HG03432 (cell line): Measurements from ENCODE around the gene SMIM29.
"Not testable (repeated sequence)": the region's sequence is repeated elsewhere in the genome, so short reads cannot be mapped to it uniquely, and the experiment has no call there.

ENCODE experiments used
- ATAC-seq: cut with Tn5 transposase; IDR thresholded peaks from one replicate; pipeline ENCODE4 v1.9.1; 2021; ENCODE audit warnings: mild to moderate bottlenecking, moderate library complexity; ENCODE audit not compliant: unreplicated experiment

The SMIM29 gene

GRCh38 chr6:34269658-34270341, 21.0 kb upstream of the SMIM29 start:
- ATAC-seq = not testable (repeated sequence)

DNA sequence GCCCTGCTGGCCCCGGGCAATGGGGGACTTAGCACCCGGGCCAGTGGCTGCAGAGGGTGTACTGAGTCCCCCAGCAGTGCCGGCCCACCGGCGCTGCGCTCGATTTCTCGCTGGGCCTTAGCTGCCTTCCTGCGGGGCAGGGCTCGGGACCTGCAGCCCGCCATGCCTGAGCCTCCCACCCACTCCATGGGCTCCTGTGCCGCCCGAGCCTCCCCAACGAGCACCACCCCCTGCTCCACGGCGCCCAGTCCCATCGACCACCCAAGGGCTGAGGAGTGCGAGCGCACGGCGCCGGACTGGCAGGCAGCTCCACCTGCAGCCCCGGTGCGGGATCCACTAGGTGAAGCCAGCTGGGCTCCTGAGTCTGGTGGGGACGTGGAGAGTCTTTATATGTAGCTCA, 20.3 kb upstream of the SMIM29 start:
- ATAC-seq = not testable (repeated sequence)

- ATAC-seq = no peak
These were observed 18.9 kb upstream of the SMIM29 start for GRCh38 chr6:34267746-34268145.

DNA sequence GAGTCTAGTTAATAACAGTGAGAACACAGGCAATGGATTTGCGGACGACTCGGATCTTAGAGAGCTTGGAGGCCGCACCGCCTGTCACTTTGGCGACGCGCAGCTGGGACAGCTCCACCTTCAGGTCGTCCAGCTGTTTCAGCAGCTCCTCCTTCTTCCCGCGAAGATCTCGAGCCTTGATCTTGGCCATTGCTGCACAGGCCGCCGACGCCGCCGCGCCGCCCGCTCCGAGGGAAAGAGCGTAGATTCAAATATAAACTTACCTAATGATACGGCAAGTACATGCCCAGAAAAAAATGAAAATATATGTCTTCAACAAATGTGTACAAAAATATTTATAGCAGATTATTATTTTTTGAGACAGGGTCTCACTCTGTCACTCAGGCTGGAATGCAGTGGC, 14.7 kb upstream of the SMIM29 start:
- ATAC-seq = not testable (repeated sequence)

- ATAC-seq = no peak
These were observed 11.9 kb upstream of the SMIM29 start for GRCh38 chr6:34260576-34261267.

DNA sequence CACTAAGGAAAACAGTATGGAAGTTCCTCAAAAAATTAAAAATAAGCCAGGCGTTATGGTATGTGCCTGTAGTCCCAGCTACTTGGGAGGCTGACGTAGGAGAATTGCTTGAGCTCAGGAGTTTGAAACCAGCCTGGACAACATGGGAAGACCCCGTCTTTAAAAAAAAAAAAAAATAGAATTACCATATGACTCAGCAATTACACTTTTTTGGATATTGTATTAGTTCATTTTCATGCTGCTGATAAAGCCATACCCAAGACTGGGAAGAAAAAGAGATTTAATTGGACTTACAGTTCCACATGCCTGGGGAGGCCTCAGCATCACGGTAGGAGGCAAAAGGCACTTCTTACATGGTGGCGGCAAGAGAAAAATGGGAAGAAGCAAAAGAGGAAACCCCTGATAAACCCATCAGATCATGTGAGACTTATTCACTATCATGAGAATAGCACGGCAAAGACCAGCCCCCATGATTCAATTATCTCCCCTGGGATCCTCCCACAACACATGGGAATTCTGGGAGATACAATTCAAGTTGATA, 10.8 kb upstream of the SMIM29 start:
- ATAC-seq = no peak

GRCh38 chr6:34252395-34252794, 3.6 kb upstream of the SMIM29 start:
- ATAC-seq = not testable (repeated sequence)

- peak; percentile 28 for ATAC-seq
These were observed 859 bp upstream of the SMIM29 start for GRCh38 chr6:34249469-34250261.

- peak; percentile 27 for ATAC-seq
These were observed 544 bp downstream of the SMIM29 start for GRCh38 chr6:34248198-34248726.

DNA sequence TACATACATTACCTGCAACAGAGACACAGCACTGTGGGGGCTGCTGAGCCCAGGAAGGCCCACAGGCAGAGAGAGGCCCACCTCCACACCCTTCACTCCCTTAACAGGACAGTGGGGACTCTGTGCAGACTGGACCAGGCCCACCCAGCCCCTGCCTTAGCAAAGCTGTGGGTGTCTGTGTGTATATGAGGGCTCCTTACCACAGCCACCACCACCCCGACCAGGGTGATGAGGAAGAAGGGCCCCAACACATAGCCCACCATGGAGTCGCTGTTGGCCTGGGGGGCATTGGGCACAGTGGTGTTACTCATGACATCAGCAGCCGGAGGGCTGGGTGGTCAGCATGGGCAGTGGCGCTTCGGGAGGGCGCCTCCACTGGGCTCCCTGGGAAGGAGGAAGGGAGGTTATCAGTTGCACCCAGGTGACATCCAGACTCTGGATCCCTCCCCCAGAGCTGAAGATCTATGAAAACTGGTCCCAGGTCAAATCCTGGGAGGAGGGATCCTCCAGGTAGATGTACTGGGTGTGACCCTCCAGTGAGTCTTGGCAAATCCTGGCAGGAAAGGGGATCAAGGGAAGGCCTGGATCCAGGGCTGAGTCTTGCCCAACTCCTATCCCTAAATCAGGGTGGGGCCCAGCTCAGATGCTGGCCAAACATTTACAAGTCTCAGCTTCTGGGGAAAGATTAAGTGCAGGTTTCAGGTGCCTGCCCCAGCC, 1.2 kb downstream of the SMIM29 start:
- ATAC-seq = no peak

- ATAC-seq = no peak
These were observed 2.0 kb downstream of the SMIM29 start for GRCh38 chr6:34246563-34247391.

DNA sequence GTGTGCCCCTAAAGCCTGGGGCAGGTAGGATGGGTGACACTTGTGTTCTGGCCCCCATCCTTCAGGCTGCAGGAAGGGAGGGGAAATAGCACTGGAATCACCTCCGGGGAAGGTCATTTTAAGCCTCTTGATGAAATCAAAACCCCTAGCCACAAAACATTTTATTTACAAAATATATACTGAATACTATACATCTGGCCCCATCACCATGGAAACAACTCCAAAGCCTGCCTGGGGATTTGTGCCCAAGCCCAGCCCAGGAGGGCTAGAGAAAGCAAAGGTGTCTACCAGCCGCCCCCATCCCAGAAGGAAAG, 2.6 kb downstream of the SMIM29 start:
- ATAC-seq = no peak

- not testable (repeated sequence) for ATAC-seq
These were observed 3.1 kb downstream of the SMIM29 start for GRCh38 chr6:34245761-34246140.

DNA sequence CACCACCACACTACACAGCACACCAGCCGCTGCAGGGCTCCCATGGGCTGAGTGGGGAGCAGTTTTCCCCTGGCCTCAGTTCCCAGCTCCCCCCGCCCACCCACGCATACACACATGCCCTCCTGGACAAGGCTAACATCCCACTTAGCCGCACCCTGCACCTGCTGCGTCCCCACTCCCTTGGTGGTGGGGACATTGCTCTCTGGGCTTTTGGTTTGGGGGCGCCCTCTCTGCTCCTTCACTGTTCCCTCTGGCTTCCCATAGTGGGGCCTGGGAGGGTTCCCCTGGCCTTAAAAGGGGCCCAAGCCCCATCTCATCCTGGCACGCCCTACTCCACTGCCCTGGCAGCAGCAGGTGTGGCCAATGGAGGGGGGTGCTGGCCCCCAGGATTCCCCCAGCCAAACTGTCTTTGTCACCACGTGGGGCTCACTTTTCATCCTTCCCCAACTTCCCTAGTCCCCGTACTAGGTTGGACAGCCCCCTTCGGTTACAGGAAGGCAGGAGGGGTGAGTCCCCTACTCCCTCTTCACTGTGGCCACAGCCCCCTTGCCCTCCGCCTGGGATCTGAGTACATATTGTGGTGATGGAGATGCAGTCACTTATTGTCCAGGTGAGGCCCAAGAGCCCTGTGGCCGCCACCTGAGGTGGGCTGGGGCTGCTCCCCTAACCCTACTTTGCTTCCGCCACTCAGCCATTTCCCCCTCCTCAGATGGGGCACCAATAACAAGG, 3.6 kb downstream of the SMIM29 start:
- ATAC-seq = not testable (repeated sequence)

DNA sequence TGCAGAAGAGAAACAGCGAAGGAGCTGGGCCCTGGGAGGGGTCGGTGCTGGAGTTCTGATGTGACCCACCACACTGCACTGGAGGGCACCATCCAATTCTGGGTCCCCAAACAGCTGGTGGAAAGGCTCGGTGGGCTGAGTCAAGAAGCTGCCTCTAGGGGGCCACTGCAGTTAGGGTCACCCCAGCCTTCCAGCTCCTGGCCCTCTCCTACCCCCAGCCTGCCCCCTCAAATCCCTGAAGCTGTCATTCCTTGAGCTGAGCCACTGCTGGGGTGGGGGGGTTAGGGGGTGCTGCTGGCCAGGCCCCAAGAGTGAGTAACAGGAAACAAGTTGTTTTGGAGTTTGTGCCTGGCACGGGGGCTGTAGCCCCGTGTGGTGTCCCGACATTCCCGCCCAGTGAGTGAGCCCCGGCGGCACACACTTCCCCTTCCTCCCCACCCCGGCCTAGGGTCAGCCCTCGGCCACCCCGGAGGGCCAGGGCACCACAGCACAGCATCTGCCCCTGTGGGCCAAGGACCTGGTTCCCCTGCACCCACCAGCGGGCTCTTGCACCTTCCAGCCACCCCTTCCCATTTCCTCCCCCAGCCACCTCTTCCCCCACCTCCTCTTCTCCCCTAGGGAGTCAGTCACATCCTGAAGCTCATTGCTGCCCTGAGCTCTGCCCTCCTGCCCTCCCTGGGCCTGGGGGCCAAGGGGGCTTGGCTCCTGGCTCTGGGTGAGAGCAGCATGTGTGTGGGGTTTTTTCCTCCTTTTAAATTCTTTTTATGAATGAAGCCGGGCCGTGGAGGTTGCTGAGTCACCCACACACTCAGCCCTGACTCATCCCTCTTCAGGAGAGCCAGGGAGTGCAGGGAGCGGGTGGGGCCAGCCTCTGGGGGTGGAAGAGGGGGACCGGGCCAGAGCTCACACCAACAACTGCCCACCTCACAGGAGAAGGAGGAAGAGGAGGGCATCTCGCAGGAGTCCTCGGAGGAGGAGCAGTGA, 4.6 kb downstream of the SMIM29 start:
- ATAC-seq = no peak

GRCh38 chr6:34243131-34243771, 5.6 kb downstream of the SMIM29 start:
- ATAC-seq = no peak

DNA sequence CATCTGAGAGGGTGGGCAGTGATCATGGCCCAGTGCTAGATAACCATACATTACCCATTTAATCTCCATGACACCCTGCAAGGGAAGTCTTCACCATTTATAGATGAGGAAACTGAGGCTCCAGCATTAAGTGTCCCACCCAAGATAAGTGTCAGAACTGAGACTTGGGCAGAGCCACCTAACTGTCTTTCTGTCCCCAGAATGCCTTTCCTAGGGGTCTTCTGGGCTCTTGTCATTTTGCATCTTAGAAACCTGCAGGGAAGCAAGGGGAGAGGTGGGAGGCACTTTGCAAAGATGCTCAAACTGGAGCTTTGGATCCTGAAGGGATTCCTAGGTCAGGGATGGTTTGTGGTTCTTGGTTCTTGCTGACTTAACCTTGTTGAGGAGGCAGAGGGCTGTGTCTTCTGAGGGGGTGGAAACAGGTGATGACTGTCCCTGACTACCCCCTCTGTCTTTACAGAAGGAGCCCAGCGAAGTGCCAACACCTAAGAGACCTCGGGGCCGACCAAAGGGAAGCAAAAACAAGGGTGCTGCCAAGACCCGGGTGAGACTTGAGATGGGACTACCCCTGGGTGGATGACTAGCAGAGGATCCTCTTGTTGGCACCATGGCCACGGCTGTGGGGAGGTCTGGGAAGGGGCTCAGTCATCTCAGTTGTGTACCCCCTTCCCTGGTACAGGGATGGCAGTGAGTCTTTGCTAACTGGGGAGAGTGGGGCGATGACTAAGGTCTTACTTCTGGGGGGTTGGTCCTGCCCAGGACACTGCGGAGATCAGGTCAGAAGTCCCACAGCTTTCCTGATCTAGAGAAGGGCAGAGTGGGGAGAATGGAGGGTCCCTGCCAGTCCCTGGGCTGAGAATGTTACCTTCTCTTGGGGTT, 6.3 kb downstream of the SMIM29 start:
- ATAC-seq = no peak
